ENCODE measurements around the gene NTN1. TPM values are rescaled to one million over a fixed set of nuclear protein-coding genes. Genes with fewer than 3 reads are reported as not detected.

NTN1 gene
- total RNA-seq, 1 donor, result 0.81 TPM

GRCh38 chr17:9020096-9020823 is 1.1 kb upstream of the NTN1 start:
- H3K4me3 ChIP-seq (ENCODE audit: low read depth, low read length), result peak overlapping the region; percentile 54
- no peak for TF ChIP-seq CTCF (IDR thresholded peaks at IDR 0.05; ENCODE audit: insufficient read depth, low read length)
- no peak for DNase-seq (ENCODE audit: low read depth)

- no peak for TF ChIP-seq CTCF (IDR thresholded peaks at IDR 0.05; ENCODE audit: insufficient read depth, low read length)
- DNase-seq (ENCODE audit: low read depth), result no peak
- H3K4me3 ChIP-seq (ENCODE audit: low read depth, low read length), result peak overlapping the region; percentile 54
Observed at GRCh38 chr17:9020824-9021157, 519 bp upstream of the NTN1 start.

GRCh38 chr17:9021992-9022572 is 772 bp downstream of the NTN1 start:
- peak overlapping the region; percentile 54 for H3K4me3 ChIP-seq (ENCODE audit: low read depth, low read length)
- no peak for TF ChIP-seq CTCF (IDR thresholded peaks at IDR 0.05; ENCODE audit: insufficient read depth, low read length)
- peak; percentile 4 for DNase-seq (ENCODE audit: low read depth)

GRCh38 chr17:9022573-9023391 is 1.5 kb downstream of the NTN1 start:
- no peak for TF ChIP-seq CTCF (IDR thresholded peaks at IDR 0.05; ENCODE audit: insufficient read depth, low read length)
- peak; percentile 1 for DNase-seq (ENCODE audit: low read depth)
- peak overlapping the region; percentile 54 for H3K4me3 ChIP-seq (ENCODE audit: low read depth, low read length)

- TF ChIP-seq CTCF (IDR thresholded peaks at IDR 0.05; ENCODE audit: insufficient read depth, low read length), result no peak
- no peak overlapping the region for H3K4me3 ChIP-seq (ENCODE audit: low read depth, low read length)
- DNase-seq (ENCODE audit: low read depth), result no peak
Observed at GRCh38 chr17:9023392-9024218, 2.3 kb downstream of the NTN1 start.

GRCh38 chr17:9024497-9024896 is 3.2 kb downstream of the NTN1 start:
- no peak for DNase-seq (ENCODE audit: low read depth)

More at GRCh38 chr17:9024497-9024896, 3.2 kb downstream of the NTN1 start:
- H3K4me3 ChIP-seq (ENCODE audit: low read depth, low read length), result no peak overlapping the region
- TF ChIP-seq CTCF (IDR thresholded peaks at IDR 0.05; ENCODE audit: insufficient read depth, low read length), result no peak
